Suppressor macrophage treated with lipopolysaccharide for 1 hour (primary cell): ENCODE results near the gene IRAG1.
A peak's percentile ranks its signal among the peaks of the same experiment; 100 is the strongest.
"Not testable (repeated sequence)": the region's sequence is repeated elsewhere in the genome, so short reads cannot be mapped to it uniquely, and the experiment has no call there.

Experiments used
- DNase-seq, 3 donors: peaks; one replicate each; pipeline ENCODE4 v3.0.0-alpha.2; 2020 to 2022

IRAG1 gene

DNA sequence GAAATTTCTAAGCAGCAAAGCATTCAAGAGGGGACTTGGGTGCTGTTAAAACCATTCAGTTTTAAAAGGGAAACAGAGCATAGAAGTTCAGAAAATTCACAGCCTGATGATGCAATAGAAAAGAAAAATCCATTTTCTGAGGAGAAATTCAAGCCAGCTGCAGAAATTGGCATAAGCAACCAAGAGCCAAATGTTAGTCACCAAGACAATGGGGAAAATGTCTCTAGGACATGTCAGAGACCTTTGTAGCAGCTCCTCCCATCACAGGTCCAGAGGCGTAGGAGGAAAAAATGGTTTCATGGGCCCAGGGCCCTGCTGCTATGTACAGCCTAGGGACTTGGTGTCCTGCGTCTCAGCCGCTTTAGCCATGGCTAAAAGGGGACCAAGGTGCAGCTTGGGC is 5.5 kb upstream of the IRAG1 start:
- no peak for DNase-seq

DNA sequence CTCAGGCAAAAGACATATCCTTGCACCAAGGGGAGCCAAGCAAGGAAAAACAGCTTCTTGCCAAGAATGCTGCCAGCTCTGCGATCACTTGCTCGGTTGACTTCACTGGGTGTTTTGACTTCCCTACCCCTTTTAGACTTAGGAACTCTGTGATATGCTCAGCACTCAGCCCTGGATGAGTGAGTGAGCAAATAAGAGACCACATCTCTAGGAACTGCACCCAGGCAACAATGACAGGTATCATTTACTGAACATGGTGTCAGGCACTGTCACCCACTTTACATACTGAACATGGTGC is 3.7 kb upstream of the IRAG1 start:
- DNase-seq = no peak

DNA sequence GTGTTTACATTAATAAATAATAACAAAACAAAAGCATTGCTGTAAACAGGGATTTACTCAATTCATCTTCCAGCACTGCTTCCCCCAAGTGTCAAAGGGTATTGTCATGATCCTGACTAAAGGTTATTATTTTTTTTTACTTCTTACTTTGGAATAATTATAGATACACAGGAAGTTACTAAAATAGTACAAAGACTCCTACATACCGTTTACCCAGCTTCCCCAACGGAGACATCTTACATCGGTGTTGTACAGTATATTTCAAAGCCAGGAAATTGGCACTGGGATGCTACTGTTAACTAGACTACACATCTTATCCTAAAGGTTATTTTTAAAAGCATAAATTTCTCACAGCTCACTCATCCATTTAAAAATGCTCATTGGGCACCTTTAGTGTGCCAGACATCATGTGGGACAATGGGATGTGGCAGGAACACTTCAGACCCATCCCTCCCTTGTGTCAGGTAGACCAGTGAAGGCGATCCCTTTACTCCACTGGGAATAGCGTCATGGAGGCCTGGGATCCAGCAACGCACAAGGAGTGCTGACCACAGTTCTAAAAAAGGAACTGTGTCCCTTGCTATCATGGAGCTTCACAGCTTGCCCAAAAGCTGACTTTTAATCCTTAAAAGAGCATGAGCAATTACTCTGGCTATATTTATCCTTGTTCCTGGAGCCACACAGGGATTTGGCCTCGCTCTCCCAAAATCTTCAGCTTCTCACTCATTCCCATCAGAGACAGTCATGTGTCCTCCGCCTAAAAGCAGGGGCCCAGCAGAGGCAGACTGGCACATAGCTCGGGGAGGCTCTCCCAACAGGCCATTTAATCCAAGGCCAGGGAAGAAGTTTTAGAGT is 3.1 kb upstream of the IRAG1 start:
- DNase-seq = peak in 2 of 3 donors; percentile 17 to 30

DNA sequence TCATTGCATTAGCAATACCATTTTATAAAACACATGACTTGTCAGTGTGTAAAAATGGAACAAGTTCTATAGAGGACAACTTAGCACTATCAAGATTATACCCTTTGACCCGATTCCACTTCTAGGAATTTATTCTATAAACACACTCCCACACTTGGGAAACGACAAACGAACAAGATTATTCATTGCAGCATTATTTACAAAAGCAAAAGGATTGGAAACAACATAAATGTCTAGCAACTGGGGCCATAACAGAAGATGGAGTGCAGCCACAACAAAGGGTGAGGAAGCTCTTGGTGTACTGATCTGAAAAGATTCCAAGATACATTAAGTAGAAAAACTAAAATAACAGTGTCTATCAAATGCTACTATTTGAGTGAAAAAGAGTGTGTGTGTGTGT is 2.3 kb upstream of the IRAG1 start:
- DNase-seq = no peak

DNA sequence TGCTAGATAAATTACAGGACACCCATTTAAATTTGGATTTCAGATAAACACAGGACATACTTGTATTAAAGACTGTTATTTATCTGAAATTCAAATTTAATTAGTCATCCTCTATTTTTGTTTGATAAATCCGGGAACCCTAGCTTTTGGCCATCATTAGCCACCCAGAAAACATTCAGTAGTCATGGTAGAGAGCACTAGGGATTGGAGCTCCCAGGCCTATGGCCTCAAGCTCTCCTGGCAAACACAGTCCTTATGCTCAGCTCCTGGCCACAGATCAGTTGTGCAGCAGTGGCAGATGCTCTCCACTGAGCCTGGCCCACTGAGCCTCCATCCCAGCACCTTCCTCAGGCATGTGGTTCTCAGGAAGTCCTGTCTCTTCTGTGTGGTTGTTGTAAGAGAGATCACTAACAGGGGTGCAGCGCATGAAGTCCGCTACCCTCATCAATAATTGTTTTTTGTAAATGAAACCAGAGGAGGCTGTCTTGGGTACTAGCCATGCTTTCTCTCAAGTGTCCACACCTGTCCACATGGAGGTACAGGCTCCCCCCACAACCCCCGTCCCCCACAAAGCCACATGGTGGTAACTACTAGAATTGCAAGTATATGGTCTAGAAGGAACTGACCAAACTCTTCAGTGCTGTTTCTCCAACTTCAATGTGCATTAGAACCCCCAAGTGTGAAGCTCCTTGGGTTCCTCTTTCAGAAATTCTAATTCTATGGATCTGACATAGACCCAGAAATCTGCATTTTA is 1.1 kb upstream of the IRAG1 start:
- DNase-seq = no peak

DNA sequence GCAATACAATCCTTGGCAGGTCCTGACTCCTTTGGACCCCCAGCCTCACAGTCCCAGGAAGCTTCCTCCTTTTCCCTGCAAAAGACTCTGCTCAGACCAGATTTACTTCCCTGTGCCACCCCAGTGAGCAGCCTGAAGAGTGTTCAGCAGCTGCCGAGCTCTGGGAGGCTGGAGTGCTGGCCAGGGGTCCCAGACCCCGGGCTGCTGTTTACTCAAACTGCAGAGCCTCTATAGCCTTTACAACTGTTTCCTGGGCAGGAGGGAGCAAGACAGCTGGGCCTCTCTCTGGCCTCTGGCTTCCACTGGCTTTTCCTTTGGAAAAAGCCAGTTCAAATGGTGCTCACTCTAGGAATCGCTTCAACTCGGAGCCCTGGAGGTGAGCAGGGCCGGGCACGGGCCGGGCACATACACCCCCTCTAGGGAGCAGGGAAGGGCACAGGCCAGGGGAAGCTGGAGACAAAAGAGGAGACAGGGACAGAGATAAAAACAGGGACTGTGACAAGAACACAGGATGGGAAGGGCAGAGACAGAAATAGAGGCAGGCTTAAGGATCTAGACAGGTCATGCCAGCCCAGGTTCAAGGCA is 932 bp downstream of the IRAG1 start:
- no peak for DNase-seq

DNA sequence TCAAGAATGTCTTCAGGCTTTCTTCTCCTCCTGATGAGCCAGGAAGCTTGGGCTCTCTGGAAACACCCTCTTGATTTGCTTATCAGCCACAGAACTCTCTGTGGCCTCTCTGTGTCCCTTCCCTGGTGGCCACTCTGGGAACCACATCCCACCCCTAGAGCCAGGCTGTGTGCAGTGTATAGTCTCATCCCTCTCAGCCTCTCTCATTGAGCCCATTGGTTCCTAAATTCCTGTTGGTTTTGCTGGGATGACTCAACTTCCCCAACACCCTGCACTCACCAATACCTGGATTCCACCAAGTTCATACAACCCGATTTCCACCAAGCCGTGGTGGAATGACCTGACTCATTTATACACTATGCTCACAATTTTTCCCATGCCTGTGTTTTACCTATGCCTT is 5.2 kb downstream of the IRAG1 start:
- DNase-seq = no peak

DNA sequence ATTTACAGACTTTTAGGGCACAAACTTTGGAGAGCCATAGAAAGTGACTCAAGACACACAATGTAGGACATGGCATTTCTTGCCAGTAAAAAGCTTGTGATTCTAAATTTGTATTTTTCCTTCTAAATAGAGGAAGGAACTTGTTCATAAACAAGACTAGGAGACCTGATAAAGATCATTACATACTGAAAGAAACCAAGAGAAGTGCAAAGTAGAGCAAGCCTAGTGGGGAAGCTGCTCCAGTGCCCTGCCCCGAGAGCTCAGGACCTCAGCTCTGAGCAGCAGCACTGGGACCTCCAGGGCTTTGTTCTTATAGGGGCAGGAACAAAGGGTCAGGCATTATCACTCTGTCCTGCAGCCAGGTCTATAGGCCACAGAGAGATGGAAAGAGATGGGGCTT is 7.2 kb downstream of the IRAG1 start:
- DNase-seq = peak in 1 of 3 donors; percentile 21

DNA sequence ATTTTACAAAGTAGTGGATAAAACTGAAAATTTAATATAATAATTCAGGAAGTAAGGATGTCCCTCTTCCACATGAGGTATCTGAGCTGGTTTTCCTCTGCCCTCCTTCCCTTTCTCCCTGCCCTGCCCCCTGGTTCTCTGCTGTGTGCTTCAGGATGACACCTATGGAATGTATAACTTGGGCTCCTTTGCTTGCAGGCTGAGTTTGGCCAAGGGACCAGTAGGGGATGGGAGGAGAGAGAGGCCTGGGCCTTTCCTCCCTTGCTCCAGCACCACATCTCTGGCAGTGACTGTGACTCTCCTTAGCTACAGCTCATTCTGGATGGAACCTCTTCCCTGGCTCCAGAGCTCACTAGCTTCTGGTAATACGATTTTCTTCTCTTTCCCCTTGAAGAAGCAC is 10.1 kb downstream of the IRAG1 start:
- no peak for DNase-seq

DNA sequence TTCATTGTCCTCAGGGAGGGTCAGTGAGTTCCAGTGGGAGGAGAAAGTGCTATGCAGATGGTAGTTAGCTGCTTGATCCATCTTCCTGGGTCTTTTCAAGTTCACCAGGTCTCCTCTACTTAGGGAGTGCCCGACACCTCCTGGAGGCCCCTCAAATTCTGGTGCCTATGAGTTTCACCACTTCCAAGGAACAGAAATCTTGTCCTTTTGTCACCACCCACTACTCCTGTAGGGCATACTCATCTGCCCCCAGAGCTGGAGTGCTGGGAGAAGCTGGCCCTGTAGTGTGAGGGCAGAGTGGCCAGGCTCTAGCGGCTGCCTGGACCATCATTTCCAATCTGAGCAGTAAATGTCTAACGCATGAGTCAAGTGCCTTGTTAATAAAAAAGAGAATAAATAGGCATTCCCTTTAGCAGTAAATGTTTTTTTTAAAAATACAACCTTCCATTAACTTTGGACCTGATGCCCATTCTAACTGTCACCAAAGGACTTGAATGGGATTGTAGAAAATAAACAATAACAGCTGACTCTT is 12.5 kb downstream of the IRAG1 start:
- DNase-seq = no peak

DNA sequence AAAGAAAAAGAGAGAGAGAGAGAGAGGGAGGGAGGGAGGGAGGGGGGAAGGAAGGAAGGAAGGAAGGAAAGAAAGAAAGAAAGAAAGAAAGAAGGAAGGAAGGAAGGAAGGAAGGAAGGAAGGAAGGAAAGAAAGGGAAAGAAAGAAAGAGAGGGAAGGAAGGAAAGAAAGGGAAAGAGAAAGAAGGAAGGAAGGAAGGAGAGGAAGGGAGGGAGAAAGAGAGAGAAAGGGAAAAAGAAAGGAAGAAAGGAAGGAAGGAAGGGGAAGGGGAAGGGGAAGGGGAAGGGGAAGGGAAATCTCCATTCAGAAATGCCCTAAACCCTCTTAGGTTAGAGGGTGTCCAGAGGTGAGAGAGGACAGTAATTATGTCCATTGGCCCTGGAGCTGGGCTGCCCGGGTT is 13.3 kb downstream of the IRAG1 start:
- not testable (repeated sequence) for DNase-seq

DNA sequence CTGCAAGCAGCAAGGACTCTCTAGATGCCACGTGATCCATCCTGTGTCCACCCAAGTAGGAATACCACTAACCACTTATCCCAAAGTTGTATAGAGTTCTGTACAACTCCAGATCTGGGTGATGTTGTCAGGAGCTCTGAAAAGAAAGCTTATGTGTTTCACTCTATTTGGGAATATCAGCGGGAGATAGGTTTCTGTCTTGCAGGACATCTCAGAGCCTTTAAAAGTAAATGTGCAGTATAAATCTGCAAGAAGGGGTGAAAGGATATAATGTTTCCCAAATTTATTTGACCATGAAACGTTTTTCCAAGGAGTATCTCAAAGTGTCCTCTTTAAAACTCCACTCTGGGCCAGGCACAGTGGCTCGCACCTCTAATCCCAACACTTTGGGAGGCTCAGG is 13.9 kb downstream of the IRAG1 start:
- DNase-seq = no peak

DNA sequence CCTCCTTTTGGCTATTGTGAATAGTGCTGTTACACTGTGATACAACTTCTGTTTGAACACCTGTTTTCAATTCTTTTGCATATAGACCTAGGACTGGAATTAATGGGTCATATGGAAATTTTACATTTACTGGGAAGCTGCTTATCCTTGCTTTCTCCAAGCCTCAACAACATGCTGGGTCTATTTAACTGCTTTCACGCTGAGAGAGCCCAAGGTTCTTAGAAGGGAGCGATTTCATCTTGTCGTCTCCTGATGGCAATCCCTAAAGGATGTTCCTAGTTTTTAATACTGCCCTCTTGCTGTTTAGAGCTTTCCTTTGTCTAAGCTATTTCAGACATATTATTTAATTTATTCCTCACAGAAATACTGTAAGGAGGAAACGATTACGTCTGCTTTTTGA is 15.5 kb downstream of the IRAG1 start:
- DNase-seq = no peak

DNA sequence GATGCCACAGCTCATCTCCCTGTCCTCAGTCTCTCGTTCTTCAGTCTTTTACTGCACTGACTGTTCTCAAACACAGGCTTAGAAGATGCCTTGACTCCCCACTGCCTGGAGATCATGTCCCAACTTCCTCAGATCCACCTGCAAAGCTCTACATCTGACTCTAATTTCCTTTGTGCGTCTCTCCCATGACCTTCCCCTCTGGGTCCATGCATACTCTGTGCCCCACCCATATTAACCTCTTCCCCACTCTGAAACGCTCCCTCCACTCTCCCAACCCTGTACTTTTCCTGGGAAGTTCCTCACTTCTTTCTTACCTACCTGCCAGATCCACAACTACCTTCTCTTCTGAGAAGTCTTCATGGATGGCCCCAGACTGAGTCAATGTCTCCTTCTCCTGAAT is 16.6 kb downstream of the IRAG1 start:
- DNase-seq = no peak

DNA sequence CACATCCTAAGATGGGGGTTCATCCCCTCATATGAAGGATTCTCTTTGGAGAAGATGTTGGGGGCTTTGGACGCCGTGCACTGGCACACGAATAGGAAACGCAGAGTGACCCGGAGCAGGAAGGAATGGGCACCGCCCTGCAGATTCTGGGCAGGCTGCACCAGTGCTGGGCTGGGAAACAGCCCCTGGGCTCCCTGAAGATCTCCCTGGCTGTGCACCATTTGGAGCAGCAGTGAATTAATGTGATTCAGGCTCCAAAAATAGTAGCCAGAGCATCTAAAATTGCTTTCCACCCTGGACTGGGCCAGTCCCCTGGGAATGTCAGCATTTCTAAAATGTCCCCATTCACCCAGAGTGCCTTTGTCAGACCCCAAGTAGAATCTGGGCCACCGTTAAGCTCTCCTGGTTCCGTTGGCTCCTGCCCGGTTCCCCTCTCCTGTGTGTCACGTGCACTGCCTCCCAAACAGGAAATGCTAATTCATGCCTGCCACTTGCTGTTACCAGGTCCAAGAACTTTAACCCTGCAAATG is 18.6 kb downstream of the IRAG1 start:
- no peak for DNase-seq

DNA sequence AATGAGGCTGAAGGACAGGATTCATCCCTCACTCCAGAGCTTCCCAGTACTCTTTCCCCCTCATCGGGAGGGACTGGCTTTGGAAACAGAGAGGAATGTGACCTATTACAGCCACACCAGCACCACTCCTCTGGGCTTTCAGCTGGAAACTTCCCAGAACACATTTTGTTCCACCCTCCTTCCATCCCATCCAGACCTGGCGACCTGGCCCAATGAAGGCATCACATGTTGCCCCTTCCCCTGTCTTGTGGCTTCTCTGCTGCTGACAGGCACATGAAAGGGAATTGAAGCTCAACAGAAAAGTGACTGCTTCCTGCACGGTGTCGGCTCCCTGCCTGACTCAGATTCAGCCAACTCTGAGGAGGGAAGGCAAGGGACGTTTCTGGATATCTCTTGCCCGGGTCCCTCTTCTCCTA is 19.1 kb downstream of the IRAG1 start:
- no peak for DNase-seq

DNA sequence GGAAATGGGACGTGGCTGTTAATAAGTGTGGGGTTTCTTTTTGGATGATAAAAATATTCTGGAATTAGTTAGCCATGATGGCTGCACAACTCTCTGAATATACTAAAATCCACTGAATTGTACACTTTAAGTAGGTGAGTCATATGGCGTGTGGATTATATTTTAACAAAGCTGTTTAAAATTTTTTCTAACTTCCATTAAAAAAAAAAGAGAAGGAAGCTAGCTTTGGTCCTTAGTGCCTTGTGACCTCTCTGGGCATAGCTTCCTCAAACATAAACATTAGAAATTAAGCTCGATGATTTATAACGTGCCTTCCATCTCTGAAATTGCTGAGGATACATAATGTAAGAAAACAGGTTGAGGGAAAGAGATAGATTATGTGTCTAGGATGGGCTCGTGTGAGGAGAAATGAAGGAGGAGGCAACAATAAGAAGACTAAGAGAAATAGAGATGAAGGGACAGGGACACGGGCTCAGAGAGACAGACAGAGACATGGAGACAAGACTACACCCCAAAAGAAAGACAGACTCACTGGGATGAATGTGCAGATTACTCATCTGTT is 20.0 kb downstream of the IRAG1 start:
- DNase-seq = peak; percentile 39 to 77 (median 75)

DNA sequence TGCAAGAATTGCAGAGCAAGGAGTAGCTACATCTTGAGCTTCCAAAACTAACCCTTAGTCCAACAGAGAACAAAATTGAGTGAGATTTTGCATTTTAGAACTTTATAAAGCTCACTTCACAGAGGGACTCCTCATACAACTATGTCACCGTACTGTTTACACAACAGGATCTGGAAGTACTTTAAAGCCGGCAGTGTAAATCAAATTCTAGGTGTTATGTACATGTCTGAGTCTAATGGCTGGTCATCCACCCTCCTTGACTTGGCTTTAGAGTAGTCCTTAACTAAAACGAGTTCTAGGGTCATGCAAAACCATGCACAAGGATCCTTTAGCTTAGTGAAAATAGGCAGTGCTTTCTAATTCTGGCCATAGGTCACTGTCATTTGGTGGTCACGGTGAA is 23.5 kb downstream of the IRAG1 start:
- no peak for DNase-seq

DNA sequence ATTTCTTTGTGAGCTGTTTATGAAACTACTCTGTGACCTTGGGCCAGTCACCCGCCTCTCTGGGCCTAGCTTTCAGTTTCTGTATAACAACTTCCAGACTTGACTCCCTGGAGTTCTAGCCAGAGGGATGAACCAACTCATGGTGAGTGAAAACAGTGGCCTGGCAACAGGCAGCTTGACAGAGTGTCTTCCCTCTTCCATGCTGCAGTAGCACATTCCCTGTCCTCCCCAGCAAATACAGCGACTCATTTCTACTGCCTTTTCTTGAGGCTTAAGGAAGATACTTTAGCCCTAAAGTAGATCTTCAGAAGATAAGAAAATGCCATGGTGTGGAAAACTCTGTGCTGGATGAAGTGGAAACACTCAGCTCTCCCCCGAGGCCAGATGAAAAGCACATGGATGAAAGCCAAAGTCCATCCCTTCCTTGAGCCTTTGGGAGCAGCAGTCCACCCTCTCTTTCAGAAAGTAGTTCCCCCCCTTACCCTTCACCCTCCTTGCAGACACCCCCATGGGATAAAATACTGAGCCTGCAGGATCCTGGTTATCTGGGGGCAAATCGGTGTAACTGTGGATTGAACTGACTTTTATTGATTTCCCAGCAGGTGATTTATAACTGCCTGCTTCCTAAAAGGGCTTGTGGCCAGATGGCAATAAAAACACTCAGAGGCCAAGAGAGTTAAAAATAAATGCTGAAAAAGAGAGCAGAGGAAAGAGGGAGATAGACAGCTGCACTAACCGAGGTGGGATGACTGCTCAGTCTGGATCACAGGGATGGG is 24.1 kb downstream of the IRAG1 start:
- peak in 2 of 3 donors; percentile 39 to 46 for DNase-seq

DNA sequence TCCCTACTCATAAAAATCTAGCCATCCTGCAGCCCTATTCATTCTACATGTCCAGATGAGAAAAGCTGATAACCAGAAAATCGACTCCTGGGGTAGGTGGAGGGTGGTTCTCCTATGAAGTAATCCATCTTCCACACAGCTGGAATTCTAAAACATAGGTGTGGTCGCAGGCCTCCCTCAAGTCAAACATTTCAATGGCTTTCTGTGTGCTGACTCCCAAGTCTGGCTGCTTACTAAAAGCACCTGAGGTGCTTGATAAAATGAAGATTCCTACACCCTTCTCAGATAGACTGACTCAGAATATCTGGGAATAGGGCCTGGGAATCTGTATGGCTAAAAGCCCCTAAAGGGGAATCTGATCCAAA is 26.1 kb downstream of the IRAG1 start:
- DNase-seq = no peak

DNA sequence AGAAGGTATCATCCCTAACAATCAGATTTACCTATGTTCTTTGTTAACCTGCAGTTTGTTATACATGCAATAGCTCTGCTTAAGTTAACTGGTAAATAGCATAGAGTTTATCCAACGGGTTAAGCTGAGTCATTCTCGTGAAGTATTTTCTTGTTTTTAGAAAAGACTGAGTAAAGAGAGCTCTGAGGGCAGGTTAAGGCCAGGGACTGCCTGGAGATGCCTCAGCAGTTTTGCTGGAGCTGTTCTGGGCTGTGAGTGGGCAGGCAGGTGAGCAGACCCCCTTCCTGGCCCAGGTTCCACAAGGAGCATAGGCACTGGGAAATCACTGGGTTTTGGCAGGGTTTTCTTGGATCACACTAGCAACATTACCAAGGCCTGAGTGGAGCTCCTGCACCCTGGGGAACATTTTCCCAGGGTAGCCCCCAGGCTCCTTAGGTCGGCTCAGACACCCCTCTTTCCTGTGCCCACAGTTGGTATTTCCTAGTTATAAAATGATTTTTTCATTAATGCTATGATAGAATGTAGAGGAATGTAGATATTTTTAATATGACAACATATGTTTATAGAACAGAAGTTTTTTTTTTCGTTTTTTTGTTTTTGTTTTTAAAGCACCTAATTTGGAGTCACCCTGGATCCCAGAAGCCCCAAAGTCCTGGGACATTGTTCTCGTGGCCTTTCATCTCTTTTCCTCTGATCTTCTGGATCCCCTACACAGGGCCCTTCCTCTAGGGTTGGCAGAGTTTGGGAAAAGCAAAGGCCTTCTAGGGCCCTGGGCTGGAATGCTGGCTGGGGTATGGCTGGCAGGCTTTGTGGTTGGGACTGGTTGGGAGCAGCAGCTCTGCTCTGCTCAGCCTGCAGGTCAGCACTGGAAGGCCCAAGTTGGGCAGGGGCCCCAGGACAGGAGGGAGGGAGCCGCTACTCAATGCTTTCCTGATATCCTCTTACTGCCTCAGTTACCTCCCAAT is 26.7 kb downstream of the IRAG1 start:
- no peak for DNase-seq
